Mesothelial cell of epicardium (in vitro differentiated cells): ENCODE measurements around the gene TLE3. TPM values are rescaled to one million over a fixed set of nuclear protein-coding genes. Genes with fewer than 3 reads are reported as not detected.

Experiments
- DNase-seq, 2 experiments: peaks; one replicate each; pipeline ENCODE4 v3.0.0; 2021; ENCODE audit warnings: low spot score in 2 of 2; ENCODE audit not compliant: unreplicated experiment in 2 of 2
- H3K27ac Mint-ChIP-seq: 2 replicates; pipeline ENCODE4 v1.8.0; 2021; ENCODE audit warnings: mixed read lengths
- H3K27me3 Mint-ChIP-seq: 2 replicates; pipeline ENCODE4 v1.8.0; 2021; ENCODE audit warnings: low read depth, mixed read lengths
- H3K36me3 Mint-ChIP-seq: 2 replicates; pipeline ENCODE4 v1.8.0; 2021; ENCODE audit warnings: mixed read lengths
- H3K4me1 Mint-ChIP-seq: 2 replicates; pipeline ENCODE4 v1.8.0; 2021; ENCODE audit warnings: mixed read lengths
- H3K4me3 Mint-ChIP-seq: 2 replicates; pipeline ENCODE4 v1.8.0; 2021; ENCODE audit warnings: mild to moderate bottlenecking, moderate library complexity, mixed read lengths
- H3K9me3 Mint-ChIP-seq: 2 replicates; pipeline ENCODE4 v1.8.0; 2021; ENCODE audit warnings: mixed read lengths
- CTCF ChIP-seq: fragments of 200-600 bp; sonication (generic); IDR thresholded peaks from one replicate; pipeline ENCODE4 v1.5.0; 2021; ENCODE audit warnings: antibody characterized with exemption; ENCODE audit not compliant: unreplicated experiment
- total RNA-seq: library from RNA; stranded (reverse); gene quantifications from 3 replicates; pipeline ENCODE4 v1.2.1, GENCODE V29; 2021

The TLE3 gene
- total RNA-seq, 1 donor from 2014 or later = 165 TPM

DNA sequence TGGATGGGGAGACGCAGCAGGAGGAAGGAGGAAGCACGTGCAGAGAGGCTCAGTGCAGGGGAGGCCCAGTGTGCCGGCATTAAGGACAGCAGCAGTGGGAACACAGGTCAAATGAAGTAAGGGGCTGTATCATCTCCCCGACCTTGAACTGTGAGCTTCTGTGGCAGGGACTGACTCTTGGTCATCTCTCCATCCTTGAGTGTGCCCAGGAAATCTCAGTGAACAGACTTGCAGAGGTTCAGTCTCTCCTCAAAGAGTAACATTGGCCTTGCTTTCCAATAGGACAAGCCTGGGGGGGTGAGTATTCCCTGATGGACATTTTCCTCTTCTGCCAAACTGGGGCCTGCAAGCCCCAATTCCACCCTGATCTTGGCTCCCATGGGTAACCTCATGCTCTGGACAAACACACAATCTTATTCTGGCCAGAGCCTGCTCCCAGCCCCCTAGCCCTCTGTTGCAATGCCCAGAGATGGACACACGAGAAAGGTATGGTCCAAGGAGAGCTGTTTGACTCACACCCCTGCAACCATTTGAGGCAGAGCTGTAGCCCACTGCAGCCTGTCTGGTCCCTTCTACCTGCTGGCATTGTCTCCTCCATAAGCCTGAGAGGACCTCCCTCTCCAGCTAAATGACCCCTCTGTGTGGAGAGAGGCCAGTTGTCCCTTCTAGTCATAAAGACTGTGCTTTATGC, 50.9 kb downstream of the TLE3 start:
- TF ChIP-seq CTCF = no peak
- peak in 1 of 2 experiments; percentile 7 for DNase-seq
- Mint-ChIP-seq H3K27ac (no peak overlapping the region), H3K36me3 (peaks cover 30% of the 10 kb centered on the region), H3K27me3 (no peaks in the 10 kb centered on the region), H3K4me3 (no peak overlapping the region), H3K4me1 (peaks cover 13% of the 10 kb centered on the region), H3K9me3 (no peaks in the 10 kb centered on the region)

- peaks cover 1% of the 10 kb centered on the region for H3K27me3 Mint-ChIP-seq
- no peak overlapping the region for H3K27ac Mint-ChIP-seq
- no peaks in the 10 kb centered on the region for H3K9me3 Mint-ChIP-seq
- peaks cover 6% of the 10 kb centered on the region for H3K4me1 Mint-ChIP-seq
- no peak for TF ChIP-seq CTCF
- H3K4me3 Mint-ChIP-seq = no peak overlapping the region
- peaks cover 18% of the 10 kb centered on the region for H3K36me3 Mint-ChIP-seq
- DNase-seq = no peak
Observed at GRCh38 chr15:70045045-70045444, 52.7 kb downstream of the TLE3 start.

DNA sequence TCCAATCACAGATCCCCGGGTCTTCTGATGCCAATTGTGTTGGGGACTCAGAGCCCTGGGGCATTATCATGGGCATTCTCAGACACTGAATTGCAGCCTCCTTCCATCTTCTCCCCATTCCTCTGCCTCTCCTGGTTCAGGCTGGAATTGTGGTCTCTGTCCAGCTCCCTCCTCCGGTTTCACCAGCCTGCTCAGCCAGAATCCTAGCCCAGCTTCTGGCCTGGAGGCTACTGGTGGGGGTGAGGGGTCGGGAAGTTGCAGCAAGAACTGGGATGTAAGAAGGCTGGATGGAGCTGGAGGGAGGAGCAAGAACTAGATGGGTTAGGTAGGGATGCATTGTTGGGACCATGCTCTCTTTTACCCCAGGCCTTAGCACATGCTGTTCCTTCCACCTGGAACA, 53.5 kb downstream of the TLE3 start:
- Mint-ChIP-seq H3K36me3 (peaks cover 14% of the 10 kb centered on the region), H3K4me1 (peaks cover 3% of the 10 kb centered on the region), H3K27ac (no peak overlapping the region), H3K4me3 (no peak overlapping the region), H3K9me3 (no peaks in the 10 kb centered on the region), H3K27me3 (peaks cover 1% of the 10 kb centered on the region)
- peak in 1 of 2 experiments; percentile 2 for DNase-seq
- TF ChIP-seq CTCF = no peak

GRCh38 chr15:70043590-70043989, 54.1 kb downstream of the TLE3 start:
- H3K9me3 Mint-ChIP-seq = no peaks in the 10 kb centered on the region
- TF ChIP-seq CTCF = no peak

GRCh38 chr15:70042553-70043214, 55.0 kb downstream of the TLE3 start:
- H3K9me3 Mint-ChIP-seq = no peaks in the 10 kb centered on the region
- no peak for DNase-seq
- H3K27ac Mint-ChIP-seq = no peak overlapping the region
- peaks cover 4% of the 10 kb centered on the region for H3K4me1 Mint-ChIP-seq
- TF ChIP-seq CTCF = no peak
- H3K36me3 Mint-ChIP-seq = peaks cover 8% of the 10 kb centered on the region
- no peak overlapping the region for H3K4me3 Mint-ChIP-seq
- peaks cover 8% of the 10 kb centered on the region for H3K27me3 Mint-ChIP-seq

More at GRCh38 chr15:70043590-70043989, 54.1 kb downstream of the TLE3 start:
- peaks cover 11% of the 10 kb centered on the region for H3K36me3 Mint-ChIP-seq
- H3K27me3 Mint-ChIP-seq = peaks cover 3% of the 10 kb centered on the region
- H3K4me1 Mint-ChIP-seq = peaks cover 4% of the 10 kb centered on the region
- no peak overlapping the region for H3K27ac Mint-ChIP-seq
- DNase-seq = no peak
- no peak overlapping the region for H3K4me3 Mint-ChIP-seq
